SKM-1 treated with dmso at 0.1 percent for 144 hours (cell line): Measurements from ENCODE around the gene PLA2G2C.

Experiments used
- DNase-seq: peaks from one replicate; lab custom pipeline; 2025; ENCODE audit not compliant: unreplicated experiment; lab: John Stamatoyannopoulos, UW

PLA2G2C gene

GRCh38 chr1:20184997-20185833, 1.1 kb downstream of the PLA2G2C start:
- DNase-seq, result peak; percentile 78

- DNase-seq, result peak; percentile 88
Measured at GRCh38 chr1:20184481-20184900, 1.8 kb downstream of the PLA2G2C start.

- no peak for DNase-seq
Measured at GRCh38 chr1:20183616-20184271, 2.6 kb downstream of the PLA2G2C start.

- no peak for DNase-seq
Measured at GRCh38 chr1:20183035-20183434, 3.3 kb downstream of the PLA2G2C start.

GRCh38 chr1:20182415-20182814, 3.9 kb downstream of the PLA2G2C start:
- no peak for DNase-seq

- DNase-seq, result no peak
Measured at GRCh38 chr1:20180844-20181207, 5.5 kb downstream of the PLA2G2C start.

- DNase-seq, result no peak
Measured at GRCh38 chr1:20180129-20180843, 6.0 kb downstream of the PLA2G2C start.

GRCh38 chr1:20179371-20180128, 6.8 kb downstream of the PLA2G2C start:
- no peak for DNase-seq

GRCh38 chr1:20178634-20179370, 7.5 kb downstream of the PLA2G2C start:
- peak; percentile 23 for DNase-seq

GRCh38 chr1:20174937-20175666, 11.2 kb downstream of the PLA2G2C start:
- peak; percentile 88 for DNase-seq

- no peak for DNase-seq
Measured at GRCh38 chr1:20172033-20172590, 14.2 kb downstream of the PLA2G2C start.

GRCh38 chr1:20169932-20170331, 16.4 kb downstream of the PLA2G2C start:
- DNase-seq, result no peak

GRCh38 chr1:20168564-20169491, 17.5 kb downstream of the PLA2G2C start:
- no peak for DNase-seq

- no peak for DNase-seq
Measured at GRCh38 chr1:20167126-20167525, 19.2 kb downstream of the PLA2G2C start.

GRCh38 chr1:20166051-20166450, 20.3 kb downstream of the PLA2G2C start:
- DNase-seq, result peak; percentile 45

- peak; percentile 88 for DNase-seq
Measured at GRCh38 chr1:20165522-20165951, 20.8 kb downstream of the PLA2G2C start.

- DNase-seq, result peak; percentile 77
Measured at GRCh38 chr1:20164694-20165202, 21.6 kb downstream of the PLA2G2C start.

- no peak for DNase-seq
Measured at GRCh38 chr1:20160034-20160433, 26.3 kb downstream of the PLA2G2C start.
